ENCODE data around the gene SLC25A27. TPM values are rescaled to one million over a fixed set of nuclear protein-coding genes. Genes with fewer than 3 reads are reported as not detected.

SLC25A27 gene
- total RNA-seq, 4 donors from 2014 or later = 8.7 to 27.5 (median 19.0) TPM

GRCh38 chr6:46657642-46658041 is 4.9 kb downstream of the SLC25A27 start:
- intact Hi-C loops (cut with DNase I; ENCODE audit: low total_unique reads) = no loop called here
- DNase-seq = no peak
- Histone ChIP-seq H3K36me3 (no peaks in the 10 kb centered on the region), H3K27ac (no peak overlapping the region), H3K27me3 (no peaks in the 10 kb centered on the region), H3K9me3 (no peaks in the 10 kb centered on the region), H3K4me3 (no peak overlapping the region), H3K4me1 (peaks cover 0 to 14% (median 7%) of the 10 kb centered on the region in 4 donors)
- TF ChIP-seq EP300 (IDR thresholded peaks at IDR 0.05; ENCODE audit: low read depth) (no peak), POLR2AphosphoS5 (IDR thresholded peaks at IDR 0.05) (no peak), POLR2A (IDR thresholded peaks at IDR 0.05) (no peak), CTCF (IDR thresholded peaks at IDR 0.05) (no peak)
- in situ Hi-C loops (cut with MboI; ENCODE audit: low pct_ligation_motif_present in 1 of 4, low pct_unique_long_range_greater_than_20kb in 1 of 4, low sequenced_read_pairs in 3 of 4) = no loop called here

- no peaks in the 10 kb centered on the region for H3K36me3 ChIP-seq
These were observed 8.7 kb downstream of the SLC25A27 start for GRCh38 chr6:46661483-46661882.

GRCh38 chr6:46667377-46667776 is 14.6 kb downstream of the SLC25A27 start:
- 93% methylated on average over 2 of the region's 2 CpGs; no CpG with 5 or more reads in 1 of the 2 donors for WGBS, 2 donors (ENCODE audit: low coverage in 1 of 2)
- no peak for DNase-seq
- Histone ChIP-seq H3K4me1 (no peaks in the 10 kb centered on the region), H3K27ac (no peak overlapping the region), H3K4me3 (no peak overlapping the region), H3K27me3 (no peaks in the 10 kb centered on the region), H3K9me3 (no peaks in the 10 kb centered on the region), H3K36me3 (no peaks in the 10 kb centered on the region)
- intact Hi-C loops (cut with DNase I; ENCODE audit: low total_unique reads) = no loop called here
- in situ Hi-C loops (cut with MboI; ENCODE audit: low pct_ligation_motif_present in 1 of 4, low pct_unique_long_range_greater_than_20kb in 1 of 4, low sequenced_read_pairs in 3 of 4) = no loop called here
- TF ChIP-seq EP300 (IDR thresholded peaks at IDR 0.05; ENCODE audit: low read depth) (no peak), POLR2AphosphoS5 (IDR thresholded peaks at IDR 0.05) (no peak)

More at GRCh38 chr6:46661483-46661882, 8.7 kb downstream of the SLC25A27 start:
- DNase-seq = no peak
- H3K9me3 ChIP-seq = no peaks in the 10 kb centered on the region
- H3K4me1 ChIP-seq = no peaks in the 10 kb centered on the region
- H3K27ac ChIP-seq = no peak overlapping the region
- no peaks in the 10 kb centered on the region for H3K27me3 ChIP-seq
- H3K4me3 ChIP-seq = no peak overlapping the region
- intact Hi-C loops (cut with DNase I; ENCODE audit: low total_unique reads) = no loop called here
- 72 to 81% methylated on average over 2 of the region's 2 CpGs for WGBS, 2 donors (ENCODE audit: low coverage in 1 of 2)
- in situ Hi-C loops (cut with MboI; ENCODE audit: low pct_ligation_motif_present in 1 of 4, low pct_unique_long_range_greater_than_20kb in 1 of 4, low sequenced_read_pairs in 3 of 4) = no loop called here
- no peak for TF ChIP-seq EP300 (IDR thresholded peaks at IDR 0.05; ENCODE audit: low read depth)
- no peak for TF ChIP-seq CTCF (IDR thresholded peaks at IDR 0.05)
- no peak for TF ChIP-seq POLR2AphosphoS5 (IDR thresholded peaks at IDR 0.05)
- TF ChIP-seq POLR2A (IDR thresholded peaks at IDR 0.05) = no peak

GRCh38 chr6:46674410-46674809 is 21.6 kb downstream of the SLC25A27 start:
- H3K9me3 ChIP-seq = no peaks in the 10 kb centered on the region
- 96% methylated on average over 1 of the region's 1 CpG; no CpG with 5 or more reads in 1 of the 2 donors for WGBS, 2 donors (ENCODE audit: low coverage in 1 of 2)
- H3K27me3 ChIP-seq = no peaks in the 10 kb centered on the region
- no peak for DNase-seq
- intact Hi-C loops (cut with DNase I; ENCODE audit: low total_unique reads) (no loop called here), in situ Hi-C loops (cut with MboI; ENCODE audit: low pct_ligation_motif_present in 1 of 4, low pct_unique_long_range_greater_than_20kb in 1 of 4, low sequenced_read_pairs in 3 of 4) (no loop called here)
- H3K4me3 ChIP-seq = no peak overlapping the region
- no peaks in the 10 kb centered on the region for H3K36me3 ChIP-seq
- no peaks in the 10 kb centered on the region for H3K4me1 ChIP-seq
- no peak overlapping the region for H3K27ac ChIP-seq
- no peak for TF ChIP-seq EP300 (IDR thresholded peaks at IDR 0.05; ENCODE audit: low read depth)
- TF ChIP-seq CTCF (IDR thresholded peaks at IDR 0.05) = no peak
- TF ChIP-seq POLR2A (IDR thresholded peaks at IDR 0.05) = no peak
- no peak for TF ChIP-seq POLR2AphosphoS5 (IDR thresholded peaks at IDR 0.05)
